Forelimb muscle (tissue), 1 donor: Measurements from ENCODE around the gene CYP39A1. TPM values are rescaled to one million over a fixed set of nuclear protein-coding genes. Genes with fewer than 3 reads are reported as not detected.

Experiments
- DNase-seq: peaks from one replicate; pipeline ENCODE4 v3.0.0-alpha.2; 2013; ENCODE audit warnings: low read depth
- polyA plus RNA-seq: library from polyadenylated mRNA; unstranded; fragments of 120-200 nt; gene quantifications from one replicate; pipeline ENCODE4 v1.2.1, GENCODE V29; 2013; ENCODE audit not compliant: insufficient read length

Gene CYP39A1, protein sequence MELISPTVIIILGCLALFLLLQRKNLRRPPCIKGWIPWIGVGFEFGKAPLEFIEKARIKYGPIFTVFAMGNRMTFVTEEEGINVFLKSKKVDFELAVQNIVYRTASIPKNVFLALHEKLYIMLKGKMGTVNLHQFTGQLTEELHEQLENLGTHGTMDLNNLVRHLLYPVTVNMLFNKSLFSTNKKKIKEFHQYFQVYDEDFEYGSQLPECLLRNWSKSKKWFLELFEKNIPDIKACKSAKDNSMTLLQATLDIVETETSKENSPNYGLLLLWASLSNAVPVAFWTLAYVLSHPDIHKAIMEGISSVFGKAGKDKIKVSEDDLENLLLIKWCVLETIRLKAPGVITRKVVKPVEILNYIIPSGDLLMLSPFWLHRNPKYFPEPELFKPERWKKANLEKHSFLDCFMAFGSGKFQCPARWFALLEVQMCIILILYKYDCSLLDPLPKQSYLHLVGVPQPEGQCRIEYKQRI
- 1.3 TPM for polyA plus RNA-seq

DNA sequence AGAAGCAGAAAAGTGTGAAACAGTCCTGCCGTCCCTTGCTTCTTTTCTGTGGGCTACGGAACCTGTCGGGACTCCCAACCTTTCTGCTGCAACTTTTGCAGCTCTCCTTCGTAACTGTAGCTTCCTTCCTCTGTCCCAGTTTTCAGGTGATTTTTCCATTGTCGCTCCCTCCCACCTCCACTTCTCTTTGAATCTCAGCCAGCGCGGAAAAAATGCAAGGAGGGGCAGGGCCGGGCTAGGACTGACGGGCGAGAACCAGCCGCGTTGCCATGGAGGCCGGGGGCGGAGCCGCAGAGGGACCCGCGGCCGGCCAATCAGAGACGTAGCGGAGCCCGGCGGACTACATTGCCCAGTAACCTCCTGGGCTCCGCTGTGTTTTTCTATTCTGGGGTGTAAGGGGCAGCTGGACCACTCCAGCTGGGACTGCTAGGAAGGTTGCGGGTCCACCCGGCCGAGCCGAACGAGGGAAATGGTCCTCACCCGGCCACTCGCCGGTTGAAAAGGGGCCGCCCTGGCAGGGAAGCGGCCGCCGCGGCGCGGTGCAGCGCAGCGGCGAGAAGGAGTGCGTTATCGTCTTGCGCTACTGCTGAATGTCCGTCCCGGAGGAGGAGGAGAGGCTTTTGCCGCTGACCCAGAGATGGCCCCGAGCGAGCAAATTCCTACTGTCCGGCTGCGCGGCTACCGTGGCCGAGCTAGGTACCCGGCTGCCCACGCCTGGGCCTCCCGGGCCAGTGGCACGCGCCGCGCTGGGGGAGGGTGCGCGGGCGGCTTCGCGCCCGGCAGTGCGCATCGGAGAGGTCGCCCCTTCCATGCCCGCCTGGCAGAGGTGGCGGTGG is at the start of gene CYP39A1, which contains the start of gene SLC25A27:
Gene CYP39A1, minus strand, starts transcription at position 216 of the 836 bp plus-strand sequence. CDS start 236 bp downstream, outside the sequence.
Gene SLC25A27, plus strand, starts transcription at position 373 of the 836 bp plus-strand sequence. Its CDS starts 218 bp downstream, at position 591.
- DNase-seq, result peak; percentile 45

DNA sequence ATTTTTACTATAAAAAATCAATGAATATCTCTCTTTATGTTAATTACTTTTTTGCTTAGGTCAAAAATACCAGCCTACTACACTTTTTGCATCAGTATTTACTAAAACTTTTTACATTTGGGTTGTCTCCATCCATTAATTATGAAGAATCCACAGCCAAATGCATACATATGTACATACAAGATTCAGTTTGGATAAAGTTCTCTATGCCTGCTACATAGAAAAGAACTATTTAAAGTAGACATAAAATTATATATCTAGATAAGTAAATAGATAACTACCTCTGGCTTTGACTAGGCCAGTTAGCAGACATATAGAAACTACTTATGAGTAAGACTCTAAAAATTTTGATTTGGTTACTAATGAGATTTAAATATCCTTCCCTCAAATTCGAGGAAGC is 47.4 kb upstream of the CYP39A1 start:
- DNase-seq, result no peak

DNA sequence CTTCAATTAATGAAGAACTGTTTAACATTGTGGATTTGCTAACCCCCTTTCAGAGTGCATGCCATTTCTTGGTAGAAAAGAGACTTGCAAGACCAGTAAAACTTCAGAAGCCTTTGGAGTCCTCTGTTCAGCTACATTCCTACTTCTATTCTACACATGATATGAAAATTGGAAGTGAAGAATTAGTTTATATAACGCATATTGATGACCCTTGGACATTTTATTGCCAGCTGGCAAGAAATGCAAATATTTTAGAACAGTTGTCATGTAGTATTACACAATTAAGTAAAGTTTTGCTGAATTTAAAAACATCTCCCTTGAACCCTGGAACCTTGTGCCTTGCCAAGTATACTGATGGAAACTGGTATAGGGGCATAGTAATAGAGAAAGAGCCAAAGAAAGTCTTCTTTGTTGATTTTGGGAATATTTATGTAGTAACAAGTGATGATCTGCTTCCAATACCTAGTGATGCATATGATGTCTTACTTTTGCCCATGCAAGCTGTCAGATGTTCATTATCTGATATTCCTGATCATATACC is 38.4 kb upstream of the CYP39A1 start:
- DNase-seq, result no peak

DNA sequence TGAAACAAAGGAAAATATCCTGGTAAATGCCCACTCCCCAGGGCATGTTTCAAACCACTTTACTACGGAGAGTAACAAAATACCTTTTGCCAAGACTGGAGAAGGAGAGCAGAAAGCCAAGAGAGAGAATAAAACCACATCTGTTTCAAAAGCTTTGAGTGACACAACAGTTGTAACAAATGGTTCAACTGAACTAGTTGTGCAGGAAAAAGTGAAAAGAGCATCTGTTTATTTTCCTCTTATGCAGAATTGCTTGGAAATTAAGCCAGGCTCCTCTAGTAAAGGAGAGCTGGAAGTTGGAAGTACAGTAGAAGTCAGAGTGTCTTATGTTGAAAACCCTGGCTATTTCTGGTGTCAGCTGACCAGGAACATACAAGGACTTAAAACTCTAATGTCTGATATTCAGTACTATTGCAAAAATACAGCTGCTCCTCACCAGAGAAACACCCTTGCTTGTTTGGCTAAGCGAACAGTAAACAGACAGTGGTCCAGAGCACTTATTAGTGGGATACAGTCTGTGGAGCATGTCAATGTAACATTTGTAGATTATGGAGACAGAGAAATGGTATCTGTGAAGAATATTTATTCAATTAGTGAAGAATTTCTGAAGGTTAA is 37.6 kb upstream of the CYP39A1 start:
- no peak for DNase-seq

DNA sequence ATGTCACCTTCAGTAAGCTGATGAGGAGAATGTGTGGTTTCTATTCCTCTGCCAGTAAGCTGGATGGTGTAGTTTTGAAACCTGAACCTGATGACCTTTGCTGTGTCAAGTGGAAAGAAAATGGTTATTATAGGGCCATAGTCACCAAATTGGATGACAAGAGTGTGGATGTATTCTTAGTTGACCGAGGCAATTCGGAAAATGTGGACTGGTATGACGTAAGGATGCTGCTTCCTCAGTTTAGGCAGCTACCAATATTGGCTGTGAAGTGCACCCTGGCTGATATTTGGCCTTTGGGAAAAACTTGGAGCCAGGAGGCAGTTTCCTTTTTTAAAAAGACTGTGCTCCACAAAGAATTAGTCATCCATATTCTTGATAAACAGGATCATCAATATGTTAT is 37.0 kb upstream of the CYP39A1 start:
- DNase-seq, result no peak

DNA sequence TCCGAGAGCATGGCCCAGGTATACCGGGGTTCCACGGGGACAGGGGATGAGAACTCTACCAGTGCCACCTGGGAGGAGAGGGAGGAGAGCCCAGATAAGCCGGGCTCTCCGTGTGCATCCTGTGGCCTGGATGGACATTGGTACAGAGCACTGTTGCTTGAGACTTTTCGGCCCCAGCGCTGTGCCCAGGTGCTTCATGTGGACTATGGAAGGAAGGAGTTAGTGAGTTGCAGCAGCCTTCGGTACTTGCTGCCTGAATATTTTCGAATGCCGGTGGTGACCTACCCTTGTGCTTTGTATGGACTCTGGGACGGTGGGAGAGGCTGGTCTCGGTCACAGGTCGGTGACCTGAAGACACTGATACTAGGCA is 36.3 kb upstream of the CYP39A1 start:
- no peak for DNase-seq

DNA sequence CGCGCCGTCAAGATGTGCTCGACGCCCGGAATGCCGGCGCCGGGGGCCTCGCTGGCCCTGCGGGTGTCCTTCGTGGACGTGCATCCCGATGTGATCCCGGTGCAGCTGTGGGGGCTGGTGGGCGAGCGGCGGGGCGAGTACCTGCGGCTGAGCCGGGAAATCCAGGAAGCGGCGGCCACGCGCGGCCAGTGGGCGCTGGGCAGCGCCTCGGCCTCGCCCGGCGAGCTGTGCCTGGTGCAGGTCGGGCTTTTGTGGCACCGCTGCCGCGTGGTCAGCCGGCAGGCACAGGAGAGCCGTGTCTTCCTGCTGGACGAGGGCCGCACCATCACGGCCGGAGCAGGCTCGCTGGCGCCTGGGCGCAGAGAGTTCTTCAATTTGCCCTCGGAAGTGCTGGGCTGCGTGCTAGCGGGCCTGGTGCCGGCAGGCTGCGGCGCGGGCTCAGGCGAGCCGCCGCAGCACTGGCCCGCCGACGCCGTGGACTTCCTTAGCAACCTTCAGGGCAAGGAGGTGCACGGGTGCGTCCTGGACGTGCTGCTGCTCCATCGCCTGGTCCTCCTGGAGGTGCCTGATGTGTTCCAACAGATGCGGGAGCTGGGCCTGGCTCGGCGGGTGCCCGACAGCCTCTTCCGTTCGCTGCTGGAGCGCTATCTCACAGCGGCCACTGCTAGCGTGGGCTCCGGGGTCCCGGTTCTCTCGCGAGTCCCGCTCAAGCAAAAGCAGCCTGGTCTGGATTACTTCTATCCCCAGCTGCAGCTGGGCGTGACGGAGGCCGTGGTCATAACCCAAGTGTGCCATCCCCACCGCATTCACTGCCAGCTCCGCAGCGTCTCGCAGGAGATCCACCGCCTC is 35.7 kb upstream of the CYP39A1 start:
- DNase-seq, result no peak

DNA sequence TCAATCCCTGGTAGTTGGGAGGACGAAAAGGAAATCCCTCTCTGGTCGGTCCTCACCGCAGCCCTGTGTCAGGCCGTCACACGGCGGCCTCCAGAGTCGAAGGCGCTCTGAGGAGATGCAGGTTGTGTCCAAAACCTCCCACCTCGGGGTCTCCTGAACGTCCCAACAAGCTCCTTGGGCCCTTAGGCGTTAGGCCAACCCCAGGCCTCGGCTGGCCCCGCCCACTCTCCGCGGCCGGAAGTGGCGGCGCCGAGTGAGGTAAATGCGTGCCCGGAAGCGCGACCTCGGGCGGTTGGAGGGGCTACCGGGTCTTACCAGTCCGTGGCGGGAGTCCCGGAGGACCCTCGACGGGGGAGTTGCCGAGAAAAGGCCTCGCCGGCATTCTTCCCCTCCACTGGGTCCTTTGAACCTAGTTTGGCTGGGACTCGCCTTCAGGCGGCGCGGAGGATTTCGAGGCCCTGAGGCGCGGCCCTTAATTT is 35.0 kb upstream of the CYP39A1 start, which contains the start of gene TDRD6:
Gene TDRD6, plus strand, starts transcription at position 267 of the 479 bp plus-strand sequence. CDS start 244 bp downstream, outside the sequence.
- DNase-seq, result no peak

DNA sequence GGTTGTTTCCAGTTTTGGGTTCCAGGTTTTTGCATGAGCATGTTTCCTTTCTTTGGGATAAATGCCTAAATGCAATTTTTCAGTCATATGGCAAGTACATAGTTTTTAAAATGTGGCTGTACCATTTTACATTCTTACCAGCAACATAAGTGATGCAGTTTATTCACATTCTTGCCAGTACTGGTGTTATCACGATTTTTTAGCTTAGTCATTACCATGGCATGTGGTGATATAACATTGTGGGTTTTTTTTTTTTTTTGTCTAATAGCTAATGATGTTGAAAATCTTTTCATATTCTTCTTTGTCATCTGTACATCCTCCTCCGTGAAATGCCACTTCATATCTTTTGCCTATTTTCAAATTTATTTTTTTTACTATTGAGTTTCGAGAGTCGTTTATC is 32.2 kb upstream of the CYP39A1 start:
- no peak for DNase-seq

DNA sequence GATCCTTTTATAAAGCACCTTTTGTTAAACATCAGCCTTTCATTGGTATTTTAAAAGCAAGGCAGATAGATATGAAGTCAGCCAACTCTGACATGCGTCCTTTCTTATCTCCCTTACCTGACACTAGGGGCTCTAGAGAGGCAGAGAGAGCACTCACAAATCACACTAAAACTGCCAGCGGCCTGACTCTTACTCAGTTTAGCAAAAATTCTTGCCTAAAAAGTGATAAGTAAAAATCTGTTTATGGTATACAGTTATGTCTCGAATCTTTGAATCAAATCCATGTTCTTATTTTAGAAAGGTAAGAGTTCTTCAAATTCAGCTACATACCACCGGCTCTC is 24.7 kb upstream of the CYP39A1 start:
- DNase-seq, result no peak

DNA sequence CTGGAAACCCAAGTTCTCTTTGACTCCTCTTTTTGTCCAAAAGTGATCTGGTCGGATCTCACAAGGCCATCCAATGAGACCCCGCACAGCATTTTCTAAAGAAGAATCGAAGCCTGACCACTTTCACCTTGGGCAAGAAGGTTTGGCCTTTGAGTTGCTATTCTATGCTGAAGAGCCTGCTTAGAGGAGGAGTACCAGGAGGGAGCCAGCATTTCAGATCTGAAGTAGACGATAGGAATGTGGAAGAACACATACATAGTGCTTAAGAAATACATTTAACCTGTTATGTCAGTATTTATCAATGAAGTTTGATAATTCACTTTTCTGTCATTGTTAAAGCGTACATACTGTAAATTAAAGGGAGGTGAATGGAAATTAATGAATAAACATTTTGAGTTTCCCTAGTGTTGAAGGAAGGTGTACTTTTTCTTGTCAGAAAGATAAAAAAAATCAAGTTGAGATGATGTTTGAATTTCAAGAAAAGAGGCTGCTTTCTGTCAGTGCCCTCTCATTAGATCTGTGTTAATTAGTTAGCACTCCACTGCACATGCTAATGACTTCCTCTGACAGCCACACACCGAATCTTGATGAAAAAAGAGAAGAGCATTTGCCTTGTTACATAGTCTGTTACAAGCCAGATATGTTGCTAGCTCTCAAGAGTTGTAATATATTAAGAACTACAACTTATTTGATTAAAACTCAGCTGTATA is 24.1 kb upstream of the CYP39A1 start:
- DNase-seq, result no peak

DNA sequence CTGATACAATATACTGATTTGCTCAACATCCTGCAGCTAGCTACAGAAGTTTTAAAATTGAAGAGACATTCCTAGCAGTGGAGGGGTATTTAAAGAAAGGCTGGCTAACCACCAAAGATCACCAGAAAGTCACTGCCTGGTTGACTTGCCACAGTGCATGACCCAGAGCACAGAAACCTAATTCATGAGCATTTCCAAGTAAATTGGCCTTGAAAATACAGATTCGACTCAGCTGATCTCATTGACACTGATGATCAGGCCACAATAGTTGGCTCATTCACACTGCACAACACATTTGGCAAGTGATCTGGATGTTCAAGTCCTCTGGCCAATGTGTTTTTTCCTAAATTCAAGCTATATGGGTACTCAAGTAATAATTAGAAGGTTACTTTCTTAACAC is 21.8 kb upstream of the CYP39A1 start:
- DNase-seq, result no peak

DNA sequence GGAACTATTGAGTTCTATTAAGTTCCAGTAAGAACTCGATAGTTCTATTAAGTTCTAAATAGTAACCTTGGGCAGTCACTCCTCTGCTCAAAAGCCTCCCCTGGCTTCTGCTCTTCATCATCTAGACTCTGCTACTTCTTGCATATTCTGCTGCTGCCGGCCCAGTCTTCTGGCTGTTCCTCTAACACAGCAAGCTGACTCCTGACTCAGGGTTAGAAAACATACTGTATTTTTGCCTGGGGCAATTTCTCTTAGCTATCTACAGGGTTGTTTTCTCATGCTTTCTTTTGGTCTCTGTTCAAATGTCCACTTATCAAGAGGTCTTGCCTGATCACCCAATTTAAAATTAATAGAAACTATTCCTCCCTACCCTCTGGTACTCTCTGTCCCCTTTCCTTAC is 14.8 kb upstream of the CYP39A1 start:
- DNase-seq, result no peak

DNA sequence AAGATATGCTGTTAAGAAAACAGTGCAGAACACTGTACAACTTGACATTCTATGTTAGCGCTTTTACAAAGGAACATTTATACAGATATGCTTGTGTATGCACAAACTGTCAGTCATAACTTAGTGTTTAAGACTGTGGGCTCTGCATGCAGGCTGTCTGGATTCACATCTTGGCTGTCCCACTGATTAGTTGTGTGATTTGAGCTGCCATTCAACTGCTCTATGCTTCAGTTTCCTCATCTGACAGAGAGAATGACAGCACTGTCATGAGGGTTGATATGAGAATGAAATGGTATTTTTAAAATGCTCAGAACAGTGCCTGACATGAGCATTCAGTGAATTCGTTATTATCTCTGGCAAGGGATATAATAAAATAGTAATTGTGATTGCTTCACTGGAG is 8.9 kb upstream of the CYP39A1 start:
- no peak for DNase-seq

DNA sequence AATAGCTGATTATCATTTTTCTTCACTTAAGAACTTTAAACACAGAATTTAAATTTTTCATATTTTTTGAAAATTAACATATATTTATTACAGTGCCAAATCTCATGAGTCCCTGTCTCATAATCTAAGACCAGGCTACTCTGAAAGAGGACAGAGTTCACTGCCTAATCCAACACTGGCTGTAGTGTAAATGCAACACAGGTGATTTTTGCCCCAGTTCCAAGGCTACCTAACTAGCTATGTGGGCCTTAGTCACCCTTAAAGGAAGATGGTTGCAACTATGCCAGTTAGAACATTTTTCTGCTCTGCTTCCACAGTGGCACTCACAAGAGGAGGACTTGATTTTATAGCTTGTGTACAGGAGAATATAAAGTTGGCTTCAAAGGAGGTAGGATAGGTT is 5.0 kb upstream of the CYP39A1 start:
- DNase-seq, result no peak

DNA sequence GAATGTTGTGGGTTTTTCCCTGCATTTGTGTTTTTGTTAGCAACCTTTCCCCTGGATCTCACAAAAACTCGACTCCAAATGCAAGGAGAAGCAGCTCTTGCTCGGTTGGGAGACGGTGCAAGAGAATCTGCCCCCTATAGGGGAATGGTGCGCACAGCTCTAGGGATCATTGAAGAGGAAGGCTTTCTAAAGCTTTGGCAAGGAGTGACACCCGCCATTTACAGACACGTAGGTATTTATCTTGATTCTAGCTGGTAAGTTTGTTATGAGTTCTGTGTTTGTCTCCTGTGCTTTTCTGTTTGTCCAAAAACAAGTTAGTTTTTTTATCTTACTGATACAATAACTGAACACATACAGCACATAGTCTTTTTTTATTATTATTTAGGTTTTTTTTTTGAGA is 3.2 kb upstream of the CYP39A1 start:
- DNase-seq, result no peak

DNA sequence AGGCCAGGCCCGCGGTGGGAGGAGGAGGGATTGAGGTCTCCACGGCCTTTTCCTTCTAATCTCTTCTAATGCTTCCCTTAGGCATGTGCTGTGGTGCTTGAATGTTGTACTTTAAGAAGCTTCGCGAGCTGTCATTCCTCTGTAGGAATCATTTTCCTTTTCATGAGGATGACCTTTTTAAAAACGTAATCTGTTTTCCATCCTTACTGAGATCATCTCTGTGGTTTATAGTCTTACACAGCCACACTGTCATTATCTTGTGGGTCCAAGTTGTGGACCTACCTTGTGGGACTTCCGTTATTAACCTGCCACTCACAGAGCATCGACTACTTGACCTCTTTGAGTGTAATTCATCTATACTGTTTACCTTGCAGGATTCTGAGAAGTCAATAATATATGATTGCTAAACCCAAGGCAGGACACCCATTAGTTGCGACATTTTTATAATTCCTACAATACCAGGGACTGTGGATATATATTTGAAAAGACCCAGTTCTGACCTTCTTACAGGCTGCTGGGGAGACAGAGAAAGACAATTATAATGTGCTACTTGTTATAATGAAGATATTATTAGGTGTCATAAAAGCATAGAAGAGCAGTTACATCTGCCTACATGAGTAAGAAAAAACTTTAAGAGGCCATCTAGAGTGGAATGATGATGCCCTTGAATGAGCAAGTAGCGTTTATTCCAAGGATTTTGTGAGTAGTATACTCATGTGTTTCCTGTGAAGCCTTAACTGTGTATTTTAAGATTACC is 999 bp upstream of the CYP39A1 start:
- DNase-seq, result no peak

DNA sequence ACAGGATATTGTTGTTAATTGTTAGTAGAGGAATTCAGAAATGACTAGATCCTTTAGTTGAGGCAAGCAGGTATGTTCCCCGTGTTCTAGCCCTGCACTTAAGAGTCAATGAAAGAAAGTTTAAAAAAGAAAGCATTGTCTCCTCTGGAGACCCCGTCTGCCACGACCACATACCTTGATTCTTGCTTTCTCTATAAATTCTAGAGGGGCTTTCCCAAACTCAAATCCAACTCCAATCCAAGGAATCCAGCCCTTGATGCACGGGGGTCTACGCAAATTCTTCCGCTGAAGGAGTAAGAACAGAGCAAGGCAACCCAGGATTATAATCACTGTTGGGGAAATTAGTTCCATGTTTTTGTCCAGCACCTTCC is 401 bp downstream of the CYP39A1 start:
- no peak for DNase-seq

DNA sequence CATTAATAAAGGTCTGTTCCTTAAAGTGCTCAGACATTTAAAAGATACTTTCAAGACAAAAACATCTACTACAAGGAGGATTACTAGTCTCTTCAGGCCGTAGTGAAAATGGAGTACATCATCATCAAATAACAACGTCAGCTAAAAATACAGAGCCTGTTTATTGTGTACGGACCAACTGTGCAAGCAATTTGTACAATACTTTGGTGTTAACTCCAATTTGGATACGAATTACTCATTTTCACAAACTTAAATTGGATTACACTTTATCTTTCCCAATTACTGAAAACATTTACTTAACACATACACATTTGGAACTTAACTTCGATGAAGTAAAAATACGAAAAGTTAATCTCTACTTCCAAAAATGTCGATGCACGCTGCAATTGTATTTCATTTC is 802 bp downstream of the CYP39A1 start:
- DNase-seq, result no peak

DNA sequence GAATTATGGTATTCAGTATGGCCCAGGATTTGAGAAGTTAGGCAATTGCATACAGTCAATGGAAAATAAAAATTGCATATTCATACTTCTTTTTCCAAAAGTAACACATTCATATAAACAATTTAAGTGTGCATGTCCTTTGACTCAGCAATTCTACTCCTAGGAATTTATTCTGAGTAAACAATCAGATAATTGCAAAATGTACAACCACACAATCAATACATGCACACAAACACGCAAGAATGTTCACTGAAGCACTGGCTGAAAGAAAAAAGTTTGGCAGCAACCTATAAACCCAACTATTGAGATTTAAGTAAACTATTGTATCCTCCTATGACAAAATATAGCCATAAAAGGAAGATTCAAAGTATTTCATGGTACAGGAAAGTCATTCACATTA is 1.6 kb downstream of the CYP39A1 start:
- no peak for DNase-seq
